ENCODE measurements around the gene CRADD. TPM values are rescaled to one million over a fixed set of nuclear protein-coding genes. Genes with fewer than 3 reads are reported as not detected.
"Not testable (repeated sequence)": the region's sequence is repeated elsewhere in the genome, so short reads cannot be mapped to it uniquely, and the experiment has no call there.

CRADD gene
- total RNA-seq, 4 donors from 2014 or later, result 27.7 to 61.0 (median 34.2) TPM

DNA sequence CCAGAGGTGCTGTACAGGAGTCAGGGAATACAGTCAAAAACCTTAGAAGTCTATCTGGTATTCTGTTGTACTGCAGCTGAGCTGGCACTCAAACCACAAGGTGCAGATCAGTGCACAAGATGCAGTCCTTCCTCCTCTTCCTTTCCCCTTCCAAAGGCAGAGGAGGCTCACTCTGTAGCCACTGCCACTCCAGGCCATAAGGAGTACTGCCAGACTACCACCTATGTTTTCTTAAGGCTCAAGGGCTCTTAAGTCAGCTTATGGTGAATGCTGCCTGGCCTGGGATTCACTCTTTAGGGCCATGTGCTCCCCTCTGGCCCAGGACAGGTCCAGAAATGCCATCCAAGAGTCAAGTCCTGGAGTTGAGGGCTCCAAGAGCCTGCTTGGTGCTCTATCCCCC lies 200.3 kb downstream of the CRADD start:
- DNase-seq (ENCODE audit: low spot score), result no peak
- no peak for ATAC-seq (ENCODE audit: low FRiP score)
- no peak for TF ChIP-seq CTCF (IDR thresholded peaks at IDR 0.05)

DNA sequence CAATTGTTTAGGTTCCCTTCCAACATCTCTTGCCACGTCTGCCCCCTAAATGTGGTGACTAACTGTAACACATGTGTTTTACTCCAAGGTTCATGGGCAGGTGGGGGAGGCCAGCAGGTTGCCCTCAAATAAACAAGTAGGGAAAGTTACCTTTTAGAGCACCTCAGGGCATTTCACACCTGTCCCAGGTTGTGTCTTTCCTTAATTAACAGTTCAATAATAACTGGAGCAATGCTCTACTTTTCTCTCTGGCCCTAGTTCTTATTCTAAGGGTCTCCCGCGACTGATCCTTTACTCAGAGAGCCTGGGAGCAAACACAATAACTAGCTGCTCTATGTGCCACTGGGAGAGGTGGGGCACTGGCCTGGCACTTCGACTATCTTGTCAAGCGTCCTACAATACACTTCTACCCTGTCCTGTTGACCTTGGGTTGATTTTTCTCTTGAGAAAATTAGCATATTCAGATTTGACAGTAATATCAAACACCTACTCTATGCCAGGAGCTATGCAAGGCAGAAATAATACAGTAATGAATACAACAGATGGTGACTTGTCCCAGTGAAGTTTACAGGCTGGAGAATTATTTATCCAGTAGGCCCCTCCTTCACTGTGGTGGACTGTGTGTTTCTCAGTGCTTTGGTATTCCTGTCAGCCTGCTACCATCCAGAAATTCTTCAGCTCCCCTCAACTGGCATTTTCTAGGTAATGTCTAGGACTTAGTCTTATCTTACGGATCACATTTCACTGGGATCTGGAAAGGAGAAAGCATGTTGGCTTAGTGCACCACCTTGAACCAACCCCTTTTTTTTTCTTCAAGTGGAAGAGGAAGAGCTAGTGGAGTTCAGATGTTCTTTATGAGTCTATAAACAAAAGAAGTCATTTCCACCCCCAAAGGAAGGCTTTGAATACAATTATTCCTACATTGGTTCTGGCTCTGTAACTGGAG lies 202.6 kb downstream of the CRADD start:
- no peak for ATAC-seq (ENCODE audit: low FRiP score)
- TF ChIP-seq CTCF (IDR thresholded peaks at IDR 0.05), result no peak
- DNase-seq (ENCODE audit: low spot score), result no peak

- ATAC-seq (ENCODE audit: low FRiP score) (no peak), DNase-seq (ENCODE audit: low spot score) (no peak)
- TF ChIP-seq CTCF (IDR thresholded peaks at IDR 0.05), result no peak
These were observed 203.8 kb downstream of the CRADD start for GRCh38 chr12:93880853-93881522.

- no peak for DNase-seq (ENCODE audit: low spot score)
- no peak for ATAC-seq (ENCODE audit: low FRiP score)
- TF ChIP-seq CTCF (IDR thresholded peaks at IDR 0.05), result no peak
These were observed 205.6 kb downstream of the CRADD start for GRCh38 chr12:93882763-93883162.

DNA sequence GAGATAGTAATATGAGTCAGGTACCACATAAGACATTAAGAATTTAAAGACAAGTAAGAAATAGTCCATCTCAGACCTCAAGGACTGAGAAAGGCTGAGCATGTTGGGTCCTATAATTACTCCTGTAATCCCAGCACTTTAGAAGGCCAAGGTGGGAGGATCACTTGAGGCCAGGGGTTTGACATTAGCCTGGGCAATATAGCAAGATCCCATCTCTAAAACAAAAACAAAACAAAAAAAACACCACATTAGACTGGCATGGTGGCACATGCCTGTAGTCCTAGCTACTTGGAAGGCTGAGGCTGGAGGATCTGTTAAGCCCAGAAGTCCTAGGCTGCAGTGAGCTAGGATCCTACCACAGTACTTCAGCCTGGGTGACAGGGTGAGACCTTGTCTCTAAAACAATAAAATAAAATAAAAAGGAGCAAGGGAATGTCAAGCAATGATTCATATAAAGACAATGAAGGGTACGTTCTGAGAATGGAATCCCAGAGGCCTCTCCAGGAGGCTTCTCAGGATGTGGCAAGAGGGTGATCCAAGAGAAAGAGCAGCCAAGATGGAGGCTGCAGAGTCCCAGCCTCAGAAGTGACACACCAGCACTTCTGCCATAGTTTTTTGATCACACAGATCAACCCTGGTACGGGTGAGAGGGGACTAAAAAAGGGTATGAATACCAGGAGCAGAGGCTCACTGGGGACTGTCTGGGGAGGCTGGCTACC lies 206.4 kb downstream of the CRADD start:
- no peak for TF ChIP-seq CTCF (IDR thresholded peaks at IDR 0.05)
- ATAC-seq (ENCODE audit: low FRiP score) (no peak), DNase-seq (ENCODE audit: low spot score) (no peak)

GRCh38 chr12:93884794-93885460 lies 207.8 kb downstream of the CRADD start:
- DNase-seq (ENCODE audit: low spot score) (no peak), ATAC-seq (ENCODE audit: low FRiP score) (no peak)
- TF ChIP-seq CTCF (IDR thresholded peaks at IDR 0.05), result no peak

GRCh38 chr12:93885973-93886532 lies 208.9 kb downstream of the CRADD start:
- DNase-seq (ENCODE audit: low spot score); ATAC-seq (ENCODE audit: low FRiP score): not testable (repeated sequence)
